ENCODE data around the gene ITPKC. TPM values are rescaled to one million over a fixed set of nuclear protein-coding genes. Genes with fewer than 3 reads are reported as not detected.

Gene ITPKC
- total RNA-seq, 1 donor from 2014 or later, result 51.6 TPM

DNA sequence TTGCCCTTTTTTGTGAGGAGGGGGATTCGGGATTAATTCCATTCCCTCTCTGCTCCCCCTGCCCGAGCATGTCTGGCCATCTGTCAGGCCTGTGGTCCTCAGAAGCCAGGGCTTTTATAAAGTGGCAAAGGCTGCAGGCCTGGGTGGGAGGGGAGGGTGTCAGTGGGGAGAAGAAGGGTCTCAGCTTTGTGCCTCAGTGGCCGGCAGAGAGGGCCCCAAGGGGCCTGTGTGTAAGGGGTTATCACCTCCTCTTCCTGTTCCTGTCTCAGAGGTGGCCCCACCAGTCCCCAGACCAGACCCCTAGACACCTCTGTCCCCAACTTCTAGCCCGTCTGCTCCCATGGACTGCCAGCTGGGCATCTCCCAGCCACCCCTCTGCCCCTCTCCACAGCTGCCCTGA is 23.0 kb upstream of the ITPKC start:
- intact Hi-C loops (cut with DNase I), result no loop called here
- Histone ChIP-seq H3K36me3 (peaks cover 18% of the 10 kb centered on the region), H3K27me3 (no peaks in the 10 kb centered on the region)

DNA sequence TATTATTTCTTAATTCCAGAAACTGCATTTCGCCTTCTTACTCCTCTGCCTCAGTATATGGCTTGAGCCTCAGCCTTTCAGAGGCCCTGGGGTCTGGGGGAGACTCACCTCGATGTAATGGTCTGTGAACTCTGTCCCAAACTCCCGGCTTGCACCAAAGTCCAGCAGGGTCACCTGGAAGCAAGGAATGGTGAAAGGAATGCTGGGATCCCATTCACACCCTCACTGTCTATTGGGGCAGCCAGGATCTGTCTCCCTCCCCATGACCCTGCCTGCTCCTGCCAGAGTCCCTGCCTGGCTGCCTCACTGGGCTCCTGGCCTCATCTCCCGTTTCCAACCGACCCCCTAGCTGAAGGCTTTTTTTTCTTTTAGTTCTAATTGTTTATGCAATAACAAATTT is 21.0 kb upstream of the ITPKC start:
- Histone ChIP-seq H3K9me3 (no peaks in the 10 kb centered on the region), H3K27me3 (no peaks in the 10 kb centered on the region), H3K4me1 (peaks cover 4% of the 10 kb centered on the region), H3K4me3 (no peak overlapping the region), H3K36me3 (peaks cover 25% of the 10 kb centered on the region), H3K27ac (no peak overlapping the region)
- intact Hi-C loops (cut with DNase I), result no loop called here
- TF ChIP-seq, protein P1, sequence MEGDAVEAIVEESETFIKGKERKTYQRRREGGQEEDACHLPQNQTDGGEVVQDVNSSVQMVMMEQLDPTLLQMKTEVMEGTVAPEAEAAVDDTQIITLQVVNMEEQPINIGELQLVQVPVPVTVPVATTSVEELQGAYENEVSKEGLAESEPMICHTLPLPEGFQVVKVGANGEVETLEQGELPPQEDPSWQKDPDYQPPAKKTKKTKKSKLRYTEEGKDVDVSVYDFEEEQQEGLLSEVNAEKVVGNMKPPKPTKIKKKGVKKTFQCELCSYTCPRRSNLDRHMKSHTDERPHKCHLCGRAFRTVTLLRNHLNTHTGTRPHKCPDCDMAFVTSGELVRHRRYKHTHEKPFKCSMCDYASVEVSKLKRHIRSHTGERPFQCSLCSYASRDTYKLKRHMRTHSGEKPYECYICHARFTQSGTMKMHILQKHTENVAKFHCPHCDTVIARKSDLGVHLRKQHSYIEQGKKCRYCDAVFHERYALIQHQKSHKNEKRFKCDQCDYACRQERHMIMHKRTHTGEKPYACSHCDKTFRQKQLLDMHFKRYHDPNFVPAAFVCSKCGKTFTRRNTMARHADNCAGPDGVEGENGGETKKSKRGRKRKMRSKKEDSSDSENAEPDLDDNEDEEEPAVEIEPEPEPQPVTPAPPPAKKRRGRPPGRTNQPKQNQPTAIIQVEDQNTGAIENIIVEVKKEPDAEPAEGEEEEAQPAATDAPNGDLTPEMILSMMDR (IDR thresholded peaks at IDR 0.05), result no peak
- ATAC-seq (no peak), DNase-seq (no peak)

More for the DNA sequence above, 23.0 kb upstream of the ITPKC start:
- Histone ChIP-seq H3K4me3 (no peak overlapping the region), H3K27ac (no peak overlapping the region), H3K9me3 (no peaks in the 10 kb centered on the region), H3K4me1 (peaks cover 8% of the 10 kb centered on the region)
- DNase-seq (no peak), ATAC-seq (no peak)
- TF ChIP-seq, protein P1 (IDR thresholded peaks at IDR 0.05), result no peak

DNA sequence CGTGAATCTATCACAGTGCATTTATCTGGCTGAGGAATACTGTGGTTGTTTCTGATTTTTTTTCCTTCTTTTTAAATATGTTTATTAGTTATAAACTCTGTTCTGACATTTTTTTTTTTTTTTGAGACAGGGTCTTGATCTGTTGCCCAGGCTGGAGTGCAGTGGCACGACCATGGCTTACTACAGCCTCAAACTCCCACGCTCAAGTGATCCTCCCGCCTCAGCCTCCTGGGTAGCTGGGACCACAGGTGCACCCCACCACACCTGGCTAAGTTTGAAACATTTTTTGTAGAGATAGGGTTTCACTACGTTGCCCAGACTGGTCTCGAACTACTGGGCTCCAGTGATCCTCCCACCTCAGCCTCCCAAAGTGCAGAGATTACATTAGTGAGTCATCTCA is 19.9 kb upstream of the ITPKC start:
- Histone ChIP-seq H3K4me3 (no peak overlapping the region), H3K27me3 (no peaks in the 10 kb centered on the region), H3K27ac (no peak overlapping the region), H3K4me1 (no peaks in the 10 kb centered on the region), H3K36me3 (peaks cover 36% of the 10 kb centered on the region), H3K9me3 (no peaks in the 10 kb centered on the region)
- DNase-seq, result no peak
- TF ChIP-seq, protein P1 (IDR thresholded peaks at IDR 0.05), result no peak
- intact Hi-C loops (cut with DNase I), result no loop called here
- no peak for ATAC-seq

DNA sequence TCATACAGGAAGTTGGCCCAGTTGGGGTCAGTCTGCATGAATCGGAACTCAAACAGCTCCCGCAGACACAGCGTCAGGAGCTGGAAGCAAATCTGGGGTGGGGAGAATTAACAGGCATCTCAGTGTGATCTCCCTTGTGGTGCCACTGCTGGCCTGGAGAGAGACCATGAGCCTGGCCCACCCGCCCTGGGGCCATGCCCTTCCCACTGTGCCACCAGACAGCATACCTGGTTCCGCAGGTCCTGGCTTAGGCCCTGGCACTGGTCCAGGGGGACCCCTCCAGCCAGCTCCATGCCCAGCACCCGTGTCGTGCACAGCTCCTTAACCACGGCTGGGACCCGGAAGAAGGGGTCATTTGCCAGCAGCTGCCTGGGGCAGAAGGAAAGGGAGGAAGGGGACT is 16.8 kb upstream of the ITPKC start:
- H3K36me3 ChIP-seq, result peaks cover 60% of the 10 kb centered on the region

DNA sequence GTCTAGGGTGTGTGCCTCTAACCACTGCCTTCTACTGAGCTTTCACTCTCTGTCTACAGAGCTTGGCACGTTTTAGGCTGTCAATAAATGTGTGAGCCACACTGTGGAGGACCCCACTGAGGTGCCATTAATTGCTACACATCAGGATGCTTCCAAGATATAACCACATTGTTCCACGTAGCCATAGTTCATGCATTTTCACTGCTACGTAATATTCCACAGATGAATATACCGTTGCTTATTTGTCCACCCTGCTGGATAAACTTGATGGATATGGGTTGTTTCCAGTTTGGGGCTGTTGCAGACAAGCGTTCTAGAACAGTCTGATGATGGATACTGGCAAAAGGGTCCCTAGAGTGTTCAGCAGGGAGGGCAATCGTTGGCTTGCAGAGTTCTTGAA is 15.2 kb upstream of the ITPKC start:
- intact Hi-C loops (cut with DNase I), result no loop called here
- no peak for DNase-seq
- H3K4me1 ChIP-seq, result no peaks in the 10 kb centered on the region
- no peaks in the 10 kb centered on the region for H3K9me3 ChIP-seq
- ATAC-seq, result no peak
- TF ChIP-seq, protein P1 (IDR thresholded peaks at IDR 0.05), result no peak
- H3K36me3 ChIP-seq, result peaks cover 63% of the 10 kb centered on the region
- H3K4me3 ChIP-seq, result no peak overlapping the region
- no peak overlapping the region for H3K27ac ChIP-seq
- H3K27me3 ChIP-seq, result no peaks in the 10 kb centered on the region

More for the DNA sequence above, 16.8 kb upstream of the ITPKC start:
- no peak for ATAC-seq
- intact Hi-C loops (cut with DNase I), result no loop called here
- H3K4me1 ChIP-seq, result no peaks in the 10 kb centered on the region
- TF ChIP-seq, protein P1 (IDR thresholded peaks at IDR 0.05), result no peak
- no peak overlapping the region for H3K27ac ChIP-seq
- H3K27me3 ChIP-seq, result no peaks in the 10 kb centered on the region
- no peak overlapping the region for H3K4me3 ChIP-seq
- H3K9me3 ChIP-seq, result no peaks in the 10 kb centered on the region
- no peak for DNase-seq
